SIG-M5 treated with dmso at 0.1 percent for 504 hours (cell line): ENCODE measurements around the gene TSC22D1.
"Not testable (repeated sequence)": the region's sequence is repeated elsewhere in the genome, so short reads cannot be mapped to it uniquely, and the experiment has no call there.

Experiments used
- DNase-seq: peaks from one replicate; lab custom pipeline; 2025; ENCODE audit not compliant: unreplicated experiment; lab: John Stamatoyannopoulos, UW

TSC22D1 gene

GRCh38 chr13:44573790-44574465, 2.2 kb downstream of the TSC22D1 start:
- peak; percentile 42 for DNase-seq

- no peak for DNase-seq
Measured at GRCh38 chr13:44573071-44573470, 3.1 kb downstream of the TSC22D1 start.

- DNase-seq = no peak
Measured at GRCh38 chr13:44566601-44567000, 9.5 kb downstream of the TSC22D1 start.

- DNase-seq = no peak
Measured at GRCh38 chr13:44565881-44566280, 10.2 kb downstream of the TSC22D1 start.

- no peak for DNase-seq
Measured at GRCh38 chr13:44564936-44565335, 11.2 kb downstream of the TSC22D1 start.

- not testable (repeated sequence) for DNase-seq
Measured at GRCh38 chr13:44562853-44563252, 13.3 kb downstream of the TSC22D1 start.

GRCh38 chr13:44561351-44561750, 14.8 kb downstream of the TSC22D1 start:
- DNase-seq = no peak

- DNase-seq = no peak
Measured at GRCh38 chr13:44557986-44558385, 18.1 kb downstream of the TSC22D1 start.

- no peak for DNase-seq
Measured at GRCh38 chr13:44555207-44555606, 20.9 kb downstream of the TSC22D1 start.

- DNase-seq = no peak
Measured at GRCh38 chr13:44549476-44549875, 26.7 kb downstream of the TSC22D1 start.

GRCh38 chr13:44546164-44546563, 30.0 kb downstream of the TSC22D1 start:
- no peak for DNase-seq

- no peak for DNase-seq
Measured at GRCh38 chr13:44543369-44543768, 32.8 kb downstream of the TSC22D1 start.

GRCh38 chr13:44542361-44542760, 33.8 kb downstream of the TSC22D1 start:
- no peak for DNase-seq

GRCh38 chr13:44541601-44542000, 34.5 kb downstream of the TSC22D1 start:
- DNase-seq = no peak

GRCh38 chr13:44540761-44541434, 35.2 kb downstream of the TSC22D1 start:
- no peak for DNase-seq

- no peak for DNase-seq
Measured at GRCh38 chr13:44537248-44537647, 38.9 kb downstream of the TSC22D1 start.

GRCh38 chr13:44523146-44524015, 52.7 kb downstream of the TSC22D1 start:
- no peak for DNase-seq

GRCh38 chr13:44519642-44520041, 56.5 kb downstream of the TSC22D1 start:
- DNase-seq = no peak

- DNase-seq = no peak
Measured at GRCh38 chr13:44516771-44517170, 59.4 kb downstream of the TSC22D1 start.

- no peak for DNase-seq
Measured at GRCh38 chr13:44514278-44514677, 61.9 kb downstream of the TSC22D1 start.

- not testable (repeated sequence) for DNase-seq
Measured at GRCh38 chr13:44509853-44510252, 66.3 kb downstream of the TSC22D1 start.
